ENCODE data around the gene GNLY.

GNLY gene

GRCh38 chr2:85707304-85707703, 13.1 kb downstream of the GNLY start:
- peak; percentile 94 for TF ChIP-seq CTCF (IDR thresholded peaks at IDR 0.05; ENCODE audit: insufficient read depth, low read depth, low read length, missing control alignments)
- DNase-seq (ENCODE audit: low read depth) = peak; percentile 93
- H3K4me3 ChIP-seq (ENCODE audit: low read length) = no peak overlapping the region

GRCh38 chr2:85708641-85709040, 14.5 kb downstream of the GNLY start:
- no peak for DNase-seq (ENCODE audit: low read depth)
- TF ChIP-seq CTCF (IDR thresholded peaks at IDR 0.05; ENCODE audit: insufficient read depth, low read depth, low read length, missing control alignments) = no peak

GRCh38 chr2:85709401-85709811, 15.2 kb downstream of the GNLY start:
- no peak for TF ChIP-seq CTCF (IDR thresholded peaks at IDR 0.05; ENCODE audit: insufficient read depth, low read depth, low read length, missing control alignments)
- no peak overlapping the region for H3K4me3 ChIP-seq (ENCODE audit: low read length)
- DNase-seq (ENCODE audit: low read depth) = no peak

More at GRCh38 chr2:85708641-85709040, 14.5 kb downstream of the GNLY start:
- H3K4me3 ChIP-seq (ENCODE audit: low read length) = no peak overlapping the region

- DNase-seq (ENCODE audit: low read depth) = no peak
- no peak for TF ChIP-seq CTCF (IDR thresholded peaks at IDR 0.05; ENCODE audit: insufficient read depth, low read depth, low read length, missing control alignments)
Observed at GRCh38 chr2:85710687-85711577, 16.8 kb downstream of the GNLY start.

GRCh38 chr2:85711578-85712060, 17.5 kb downstream of the GNLY start:
- TF ChIP-seq CTCF (IDR thresholded peaks at IDR 0.05; ENCODE audit: insufficient read depth, low read depth, low read length, missing control alignments) = no peak
- DNase-seq (ENCODE audit: low read depth) = no peak
- H3K4me3 ChIP-seq (ENCODE audit: low read length) = no peak overlapping the region

More at GRCh38 chr2:85710687-85711577, 16.8 kb downstream of the GNLY start:
- H3K4me3 ChIP-seq (ENCODE audit: low read length) = no peak overlapping the region

GRCh38 chr2:85712336-85712735, 18.2 kb downstream of the GNLY start:
- DNase-seq (ENCODE audit: low read depth) = no peak
- no peak overlapping the region for H3K4me3 ChIP-seq (ENCODE audit: low read length)
- TF ChIP-seq CTCF (IDR thresholded peaks at IDR 0.05; ENCODE audit: insufficient read depth, low read depth, low read length, missing control alignments) = no peak
